Keratinocyte (primary cell): ENCODE results near the gene PNKP. TPM values are rescaled to one million over a fixed set of nuclear protein-coding genes. Genes with fewer than 3 reads are reported as not detected.

Experiments
- DNase-seq: peaks from one replicate; pipeline ENCODE4 v3.0.0-alpha.2; 2011; ENCODE audit warnings: low read depth, missing footprints, low spot score
- FAIRE-seq: peaks from 2 replicates; lab custom pipeline; 2011; peaks lifted over from hg19 to GRCh38; lab: Jason Lieb, UNC
- H2AFZ ChIP-seq: 2 replicates; pipeline ENCODE4 v1.6.0; 2012; ENCODE audit warnings: low read length, control low read depth, inconsistent platforms; ENCODE audit not compliant: control insufficient read depth
- H3K27ac ChIP-seq: 2 replicates; pipeline ENCODE4 v1.5.1; 2011; ENCODE audit warnings: low read length; ENCODE audit not compliant: control insufficient read depth, insufficient read depth
- H3K27me3 ChIP-seq: 3 replicates; pipeline ENCODE4 v1.6.0; 2011; ENCODE audit warnings: low read length; ENCODE audit not compliant: control insufficient read depth, insufficient read depth; ENCODE audit errors: extremely low read depth
- H3K36me3 ChIP-seq, 2 experiments: 2 replicates in 1 of 2; 3 replicates in 1 of 2; pipeline ENCODE4 v1.5.1; 2011; ENCODE audit warnings: low read length in 2 of 2, mild to moderate bottlenecking in 1 of 2; ENCODE audit not compliant: control insufficient read depth in 2 of 2, insufficient read depth in 2 of 2; ENCODE audit errors: extremely low read depth in 1 of 2
- H3K4me1 ChIP-seq: 3 replicates; pipeline ENCODE4 v1.5.1; 2011; ENCODE audit warnings: low read length; ENCODE audit not compliant: control insufficient read depth, insufficient read depth; ENCODE audit errors: extremely low read depth
- H3K4me2 ChIP-seq: 3 replicates; pipeline ENCODE4 v1.6.0; 2011; ENCODE audit warnings: low read depth, low read length; ENCODE audit not compliant: control insufficient read depth, insufficient read depth; ENCODE audit errors: extremely low read depth
- H3K4me3 ChIP-seq, 3 experiments: fragments of 200-600 bp in 1 of 3; sonication (generic) in 1 of 3; 2 replicates in 2 of 3; 3 replicates in 1 of 3; pipeline ENCODE4 v1.5.1; 2011 to 2016; ENCODE audit warnings: low read length in 3 of 3, mild to moderate bottlenecking in 3 of 3, control low read depth in 2 of 3, inconsistent platforms in 1 of 3, low read depth in 1 of 3, mixed read lengths in 1 of 3, mixed run types in 1 of 3, moderate library complexity in 1 of 3; ENCODE audit not compliant: control insufficient read depth in 2 of 3, insufficient read depth in 2 of 3; ENCODE audit errors: extremely low read depth in 1 of 3
- H3K79me2 ChIP-seq: 2 replicates; pipeline ENCODE4 v1.6.0; 2012; ENCODE audit warnings: low read length; ENCODE audit not compliant: control insufficient read depth, insufficient read depth
- H3K9ac ChIP-seq: 3 replicates; pipeline ENCODE4 v1.6.0; 2011; ENCODE audit warnings: low read length; ENCODE audit not compliant: control insufficient read depth, insufficient read depth; ENCODE audit errors: extremely low read depth
- H3K9me1 ChIP-seq: 3 replicates; pipeline ENCODE4 v1.6.0; 2011; ENCODE audit warnings: low read length; ENCODE audit not compliant: control insufficient read depth, insufficient read depth; ENCODE audit errors: extremely low read depth
- H3K9me3 ChIP-seq: 2 replicates; pipeline ENCODE4 v1.5.1; 2012; ENCODE audit warnings: low read depth, low read length; ENCODE audit not compliant: control insufficient read depth
- H4K20me1 ChIP-seq: 3 replicates; pipeline ENCODE4 v1.6.0; 2011; ENCODE audit warnings: low read length; ENCODE audit not compliant: control insufficient read depth, insufficient read depth; ENCODE audit errors: extremely low read depth
- EZH2 ChIP-seq: IDR thresholded peaks from one replicate; pipeline ENCODE4 v1.6.1; 2012; ENCODE audit warnings: inconsistent platforms, mild to moderate bottlenecking, low read length, moderate library complexity
- dilution Hi-C: fragments of 300-500 bp; cut with MboI; formaldehyde crosslinking; loops from one replicate; pipeline ENCODE4 v1.7.0; 2020; ENCODE audit warnings: low sequenced_read_pairs; ENCODE audit not compliant: extremely low pct_ligation_motif_present
- polyA plus RNA-seq, 5 experiments: library from polyadenylated mRNA; depleted of rRNA in 3 of 5; stranded (reverse) in 3 of 5; stranded (forward) in 1 of 5; unstranded in 1 of 5; fragments of >200 nt; gene quantifications; 1 replicate in 1 of 5; 2 replicates in 3 of 5; 3 replicates in 1 of 5; pipeline versions ENCODE4 v1.2.1 to v1.2.3, GENCODE V29; 2011 to 2012; ENCODE audit warnings: missing spikeins in 2 of 5, low read depth in 1 of 5, low replicate concordance in 1 of 5
- TF ChIP-seq, protein P1 (sequence below), 3 experiments: IDR thresholded peaks in 1 of 3; conservative IDR thresholded peaks in 1 of 3; optimal IDR thresholded peaks in 1 of 3; 2 replicates in 2 of 3; 3 replicates in 1 of 3; pipeline versions ENCODE3 to v1.5.1; 2011; ENCODE audit warnings: low read length in 3 of 3, mild to moderate bottlenecking in 3 of 3, moderate library complexity in 2 of 3, control low read depth in 1 of 3, inconsistent platforms in 1 of 3; ENCODE audit not compliant: insufficient read depth in 2 of 3; ENCODE audit errors: extremely low read depth in 1 of 3

PNKP gene
- polyA plus RNA-seq, 1 donor (not counting 4 experiments of a cell fraction or from before 2014, with no cell fraction given) = 19.3 TPM

- Histone ChIP-seq H3K27me3 (no peaks in the 10 kb centered on the region), H2AFZ (no peak overlapping the region), H3K4me3 (no peak overlapping the region), H3K27ac (no peak overlapping the region), H3K36me3 (peaks cover 11 to 20% of the 10 kb centered on the region in 2 experiments), H3K4me1 (no peaks in the 10 kb centered on the region), H3K79me2 (no peaks in the 10 kb centered on the region), H3K9ac (no peak overlapping the region), H4K20me1 (no peaks in the 10 kb centered on the region), H3K4me2 (no peak overlapping the region), H3K9me3 (no peaks in the 10 kb centered on the region), H3K9me1 (no peaks in the 10 kb centered on the region)
- TF ChIP-seq, protein P1, sequence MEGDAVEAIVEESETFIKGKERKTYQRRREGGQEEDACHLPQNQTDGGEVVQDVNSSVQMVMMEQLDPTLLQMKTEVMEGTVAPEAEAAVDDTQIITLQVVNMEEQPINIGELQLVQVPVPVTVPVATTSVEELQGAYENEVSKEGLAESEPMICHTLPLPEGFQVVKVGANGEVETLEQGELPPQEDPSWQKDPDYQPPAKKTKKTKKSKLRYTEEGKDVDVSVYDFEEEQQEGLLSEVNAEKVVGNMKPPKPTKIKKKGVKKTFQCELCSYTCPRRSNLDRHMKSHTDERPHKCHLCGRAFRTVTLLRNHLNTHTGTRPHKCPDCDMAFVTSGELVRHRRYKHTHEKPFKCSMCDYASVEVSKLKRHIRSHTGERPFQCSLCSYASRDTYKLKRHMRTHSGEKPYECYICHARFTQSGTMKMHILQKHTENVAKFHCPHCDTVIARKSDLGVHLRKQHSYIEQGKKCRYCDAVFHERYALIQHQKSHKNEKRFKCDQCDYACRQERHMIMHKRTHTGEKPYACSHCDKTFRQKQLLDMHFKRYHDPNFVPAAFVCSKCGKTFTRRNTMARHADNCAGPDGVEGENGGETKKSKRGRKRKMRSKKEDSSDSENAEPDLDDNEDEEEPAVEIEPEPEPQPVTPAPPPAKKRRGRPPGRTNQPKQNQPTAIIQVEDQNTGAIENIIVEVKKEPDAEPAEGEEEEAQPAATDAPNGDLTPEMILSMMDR (optimal IDR thresholded peaks at IDR 0.05 in 1 of 3, IDR thresholded peaks at IDR 0.05 in 1 of 3, conservative IDR thresholded peaks at IDR 0.05 in 1 of 3; ENCODE audit: extremely low read depth in 1 of 3, insufficient read depth in 2 of 3, low read length in 3 of 3) = no peak
- TF ChIP-seq EZH2 = no peak
- no peak for DNase-seq
- dilution Hi-C loops = no loop called here
- no peak for FAIRE-seq
Observed at GRCh38 chr19:49840321-49840720, 27.1 kb downstream of the PNKP start.

DNA sequence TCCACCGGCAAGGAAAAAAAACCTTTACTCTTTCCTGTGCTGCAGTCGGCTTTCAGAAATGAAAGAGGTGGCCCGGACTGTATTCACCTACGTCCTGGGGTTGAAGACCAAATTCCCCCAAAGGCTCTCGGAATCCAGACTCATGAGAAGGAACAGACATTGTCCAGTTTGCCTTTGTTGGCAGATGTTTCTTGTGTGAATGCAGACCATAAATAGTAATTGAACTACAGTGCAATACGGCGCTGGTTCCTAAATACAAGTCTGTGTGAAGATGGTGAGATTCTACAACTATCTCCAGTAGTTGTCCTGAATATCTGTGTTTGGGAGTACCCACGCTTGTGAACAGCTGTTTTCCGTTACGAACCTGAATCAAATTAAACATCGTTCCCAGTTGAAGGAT lies 27.7 kb downstream of the PNKP start:
- H3K4me2 ChIP-seq = no peak overlapping the region
- no peak for FAIRE-seq
- H3K4me1 ChIP-seq = no peaks in the 10 kb centered on the region
- no peaks in the 10 kb centered on the region for H3K27me3 ChIP-seq
- no peaks in the 10 kb centered on the region for H3K9me3 ChIP-seq
- H3K9me1 ChIP-seq = no peaks in the 10 kb centered on the region
- H3K36me3 ChIP-seq = peaks cover 11 to 25% of the 10 kb centered on the region in 2 experiments
- no peaks in the 10 kb centered on the region for H3K79me2 ChIP-seq
- H4K20me1 ChIP-seq = no peaks in the 10 kb centered on the region
- no peak overlapping the region for H3K4me3 ChIP-seq
- dilution Hi-C loops = no loop called here
- no peak overlapping the region for H2AFZ ChIP-seq
- no peak overlapping the region for H3K9ac ChIP-seq
- TF ChIP-seq, protein P1 (optimal IDR thresholded peaks at IDR 0.05 in 1 of 3, IDR thresholded peaks at IDR 0.05 in 1 of 3, conservative IDR thresholded peaks at IDR 0.05 in 1 of 3; ENCODE audit: extremely low read depth in 1 of 3, insufficient read depth in 2 of 3, low read length in 3 of 3) = no peak
- TF ChIP-seq EZH2 = no peak
- DNase-seq = no peak
- H3K27ac ChIP-seq = no peak overlapping the region
